Colonic mucosa (tissue), 4 donors: ENCODE measurements around the gene RBM39. TPM values are rescaled to one million over a fixed set of nuclear protein-coding genes. Genes with fewer than 3 reads are reported as not detected.
"Not testable (repeated sequence)": the region's sequence is repeated elsewhere in the genome, so short reads cannot be mapped to it uniquely, and the experiment has no call there.

ENCODE experiments used
- DNase-seq: peaks from one replicate; pipeline ENCODE4 v3.0.0-alpha.2; 2020
- H3K27ac ChIP-seq: fragments of 200-600 bp; one replicate; pipeline ENCODE4 v1.8.0; 2021
- H3K27me3 ChIP-seq: fragments of 200-600 bp; one replicate; pipeline ENCODE4 v1.8.0; 2021
- H3K36me3 ChIP-seq: fragments of 200-600 bp; one replicate; pipeline ENCODE4 v1.8.0; 2021
- H3K4me1 ChIP-seq: fragments of 200-600 bp; one replicate; pipeline ENCODE4 v1.8.0; 2021; ENCODE audit warnings: mild to moderate bottlenecking
- H3K4me3 ChIP-seq: fragments of 200-600 bp; one replicate; pipeline ENCODE4 v1.8.0; 2021
- H3K9ac ChIP-seq, 2 donors: one replicate each; pipeline ENCODE4 v1.7.0; 2013; ENCODE audit warnings: control low read depth in 2 of 2, low read depth in 2 of 2, low read length in 2 of 2
- H3K9me3 ChIP-seq: fragments of 200-600 bp; one replicate; pipeline ENCODE4 v1.8.0; 2021
- intact Hi-C: fragments of 100-400 bp; cut with DNase I; formaldehyde crosslinking; loops from one replicate; pipeline ENCODE4 v1.14.1; 2022
- total RNA-seq, 2 donors: library from RNA; stranded (reverse); fragmentation: NEBNext Ultra II Directional in 1 of 2; extraction: Animal tissue kit (Norgen Biotek cat#: 25700) in 1 of 2; gene quantifications; one replicate each; pipeline ENCODE4 v1.2.1, GENCODE V29; 2021
- TF ChIP-seq, protein P1 (sequence below): fragments of 200-600 bp; IDR thresholded peaks from one replicate; pipeline ENCODE4 v1.8.0; 2022; ENCODE audit warnings: antibody characterized with exemption, mild to moderate bottlenecking
- donor health status: healthy.
- donor health status: DM: no; HTN: no; CAD: no.
- donor health status: DM: no; HTN: no; CAD: no.

The RBM39 gene
- total RNA-seq, 2 donors from 2014 or later: 228 to 248 TPM

DNA sequence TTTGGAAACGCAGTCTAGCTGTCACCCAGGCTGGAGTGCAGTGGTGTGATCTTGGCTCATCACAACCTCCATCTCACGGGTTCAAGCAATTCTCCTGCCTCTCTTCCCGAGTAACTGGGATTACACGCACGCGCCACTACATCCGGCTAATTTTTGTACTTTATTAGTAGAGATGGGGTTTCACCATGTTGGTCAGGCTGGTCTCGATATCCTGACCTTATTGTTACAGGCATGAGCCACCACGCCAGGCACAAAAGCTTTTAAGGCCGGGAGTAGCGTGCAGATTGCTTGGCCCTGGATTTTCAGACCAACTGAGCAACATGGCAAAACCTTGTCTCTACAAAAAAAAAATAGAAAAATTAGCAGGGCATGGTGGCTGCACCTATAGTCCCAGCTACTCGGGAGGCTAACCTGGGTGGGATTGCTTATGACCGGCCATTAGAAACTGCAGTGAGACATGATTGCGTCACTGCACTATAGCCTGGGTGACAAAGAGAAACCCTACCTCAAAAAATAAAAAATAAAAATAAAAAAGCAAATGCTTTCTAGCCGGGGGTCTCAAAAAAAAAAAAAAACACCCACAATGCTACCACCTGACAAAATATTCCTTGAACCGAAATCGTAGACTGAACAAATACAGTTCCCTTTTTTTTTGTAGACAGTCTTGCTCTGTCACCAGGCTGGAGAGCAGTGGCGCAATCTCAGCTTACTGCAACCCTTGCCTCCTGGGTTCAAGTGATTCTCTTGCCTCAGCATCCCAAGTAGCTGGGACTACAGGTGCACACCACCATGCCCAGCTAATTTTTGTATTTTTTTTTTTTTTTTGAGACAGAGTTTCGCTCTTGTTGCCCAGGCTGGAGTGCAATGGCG lies 15.0 kb downstream of the RBM39 start:
- Histone ChIP-seq H3K4me3 (no peak overlapping the region), H3K9ac (no peak overlapping the region), H3K4me1 (no peaks in the 10 kb centered on the region), H3K27ac (no peak overlapping the region), H3K9me3 (no peaks in the 10 kb centered on the region), H3K27me3 (no peaks in the 10 kb centered on the region), H3K36me3 (peaks cover 45% of the 10 kb centered on the region)
- intact Hi-C loops: no loop called here
- no peak for DNase-seq
- TF ChIP-seq, protein P1, sequence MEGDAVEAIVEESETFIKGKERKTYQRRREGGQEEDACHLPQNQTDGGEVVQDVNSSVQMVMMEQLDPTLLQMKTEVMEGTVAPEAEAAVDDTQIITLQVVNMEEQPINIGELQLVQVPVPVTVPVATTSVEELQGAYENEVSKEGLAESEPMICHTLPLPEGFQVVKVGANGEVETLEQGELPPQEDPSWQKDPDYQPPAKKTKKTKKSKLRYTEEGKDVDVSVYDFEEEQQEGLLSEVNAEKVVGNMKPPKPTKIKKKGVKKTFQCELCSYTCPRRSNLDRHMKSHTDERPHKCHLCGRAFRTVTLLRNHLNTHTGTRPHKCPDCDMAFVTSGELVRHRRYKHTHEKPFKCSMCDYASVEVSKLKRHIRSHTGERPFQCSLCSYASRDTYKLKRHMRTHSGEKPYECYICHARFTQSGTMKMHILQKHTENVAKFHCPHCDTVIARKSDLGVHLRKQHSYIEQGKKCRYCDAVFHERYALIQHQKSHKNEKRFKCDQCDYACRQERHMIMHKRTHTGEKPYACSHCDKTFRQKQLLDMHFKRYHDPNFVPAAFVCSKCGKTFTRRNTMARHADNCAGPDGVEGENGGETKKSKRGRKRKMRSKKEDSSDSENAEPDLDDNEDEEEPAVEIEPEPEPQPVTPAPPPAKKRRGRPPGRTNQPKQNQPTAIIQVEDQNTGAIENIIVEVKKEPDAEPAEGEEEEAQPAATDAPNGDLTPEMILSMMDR: no peak

DNA sequence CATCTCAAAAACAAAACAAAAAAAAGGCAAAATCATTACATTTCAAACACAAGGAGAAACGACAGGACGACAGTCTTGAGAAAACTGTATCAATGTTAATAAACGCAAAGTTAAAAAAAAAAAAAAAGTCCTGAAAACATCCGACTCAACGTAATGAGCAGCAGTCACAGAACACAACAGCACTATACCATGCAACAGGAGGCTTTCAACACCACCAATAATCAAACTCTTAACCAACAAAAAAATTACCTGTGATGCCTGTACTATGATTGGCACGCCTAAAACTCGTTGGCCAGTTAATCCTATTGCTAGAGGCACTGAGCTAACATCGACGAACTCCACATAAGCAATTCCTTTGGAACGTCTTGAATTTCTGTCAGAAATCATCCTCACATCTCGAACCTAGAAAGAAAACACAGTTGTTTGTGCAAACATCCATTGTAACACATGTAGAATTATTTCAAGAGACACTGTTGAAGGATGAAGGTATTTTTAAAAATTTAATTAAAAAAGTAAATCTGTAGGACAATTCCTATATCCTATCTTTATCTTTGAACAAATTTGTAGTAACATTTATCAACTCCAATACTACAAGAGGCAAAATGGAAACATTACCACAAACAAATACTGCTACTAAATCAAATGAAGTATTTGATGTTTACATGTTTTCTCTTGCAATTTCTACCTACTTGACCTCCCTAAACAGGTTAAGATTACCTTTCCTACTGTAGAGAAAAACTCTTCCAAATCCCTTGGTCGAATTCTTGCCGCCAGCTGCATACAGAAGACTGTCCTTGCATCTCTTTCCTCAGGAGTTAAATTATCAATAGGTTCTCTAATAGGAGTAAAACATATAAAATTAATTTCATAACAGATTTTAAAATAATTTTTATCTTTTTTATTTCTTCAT lies 17.5 kb downstream of the RBM39 start:
- no peak overlapping the region for H3K9ac ChIP-seq
- no peak for DNase-seq
- H3K9me3 ChIP-seq: no peaks in the 10 kb centered on the region
- H3K27me3 ChIP-seq: no peaks in the 10 kb centered on the region
- no peak overlapping the region for H3K27ac ChIP-seq
- no peaks in the 10 kb centered on the region for H3K4me1 ChIP-seq
- intact Hi-C loops: no loop called here
- TF ChIP-seq, protein P1: no peak
- H3K4me3 ChIP-seq: no peak overlapping the region
- peaks cover 62% of the 10 kb centered on the region for H3K36me3 ChIP-seq

DNA sequence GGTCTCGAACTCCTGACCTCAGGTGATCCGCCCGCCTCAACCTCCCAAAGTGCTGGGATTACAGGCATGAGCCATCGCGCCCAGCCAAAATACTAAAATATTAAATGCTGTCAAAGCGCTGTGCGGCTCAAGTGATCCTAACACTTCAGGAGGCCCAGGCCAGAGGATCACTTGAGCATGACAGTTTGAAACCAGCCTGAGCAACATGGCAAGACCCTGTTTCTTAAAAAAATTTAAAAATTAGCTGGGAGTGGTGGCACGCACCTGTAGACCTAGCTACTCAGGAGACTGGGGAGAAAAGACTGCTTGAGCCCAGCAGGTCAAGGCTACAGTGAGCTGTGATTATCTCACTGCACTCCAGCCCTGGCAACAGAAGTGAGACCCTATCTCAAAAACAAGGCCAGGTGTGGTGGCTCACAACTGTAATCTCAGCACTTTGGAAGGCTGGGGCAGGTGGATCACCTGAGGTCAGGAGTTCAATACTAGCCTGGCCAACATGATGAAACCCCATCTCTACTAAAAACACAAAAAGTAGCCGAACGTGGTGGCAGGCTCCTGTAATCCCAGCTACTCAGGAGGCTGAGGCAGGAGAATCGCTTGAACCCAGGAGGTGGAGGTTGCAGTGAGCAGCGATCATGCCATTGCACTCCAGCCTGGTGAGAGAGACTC lies 18.3 kb downstream of the RBM39 start:
- intact Hi-C loops, H3K27me3 ChIP-seq, H3K4me3 ChIP-seq, H3K4me1 ChIP-seq, DNase-seq, H3K9me3 ChIP-seq, H3K27ac ChIP-seq, H3K9ac ChIP-seq: not testable (repeated sequence)
- H3K36me3 ChIP-seq: peaks cover 62% of the 10 kb centered on the region

DNA sequence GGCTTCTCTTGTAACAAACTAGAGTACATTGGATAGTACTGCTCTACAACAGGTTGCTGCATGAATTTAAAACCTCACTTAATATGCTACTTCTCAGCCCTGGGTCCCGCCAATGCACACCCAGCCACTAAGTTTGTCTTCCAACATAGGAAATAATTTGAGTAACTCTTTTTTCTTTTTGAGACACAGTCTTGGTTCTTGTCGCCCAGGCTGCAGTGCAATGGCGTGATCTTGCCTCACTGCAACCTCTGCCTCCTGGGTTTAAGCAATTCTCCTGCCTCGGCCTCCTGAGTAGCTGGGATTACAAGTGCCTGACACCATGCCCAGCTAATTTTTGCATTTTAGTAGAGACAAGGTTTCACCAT lies 18.8 kb downstream of the RBM39 start:
- H3K4me3 ChIP-seq, DNase-seq, H3K27ac ChIP-seq, H3K9ac ChIP-seq, intact Hi-C loops, H3K4me1 ChIP-seq, H3K9me3 ChIP-seq, H3K27me3 ChIP-seq: not testable (repeated sequence)
- peaks cover 59% of the 10 kb centered on the region for H3K36me3 ChIP-seq

GRCh38 chr20:35721621-35722020 lies 20.4 kb downstream of the RBM39 start:
- Histone ChIP-seq H3K4me3 (no peak overlapping the region), H3K36me3 (peaks cover 63% of the 10 kb centered on the region), H3K27ac (no peak overlapping the region), H3K27me3 (no peaks in the 10 kb centered on the region), H3K4me1 (no peaks in the 10 kb centered on the region), H3K9ac (no peak overlapping the region), H3K9me3 (no peaks in the 10 kb centered on the region)
- no peak for DNase-seq
- intact Hi-C loops: no loop called here
- TF ChIP-seq, protein P1: no peak

DNA sequence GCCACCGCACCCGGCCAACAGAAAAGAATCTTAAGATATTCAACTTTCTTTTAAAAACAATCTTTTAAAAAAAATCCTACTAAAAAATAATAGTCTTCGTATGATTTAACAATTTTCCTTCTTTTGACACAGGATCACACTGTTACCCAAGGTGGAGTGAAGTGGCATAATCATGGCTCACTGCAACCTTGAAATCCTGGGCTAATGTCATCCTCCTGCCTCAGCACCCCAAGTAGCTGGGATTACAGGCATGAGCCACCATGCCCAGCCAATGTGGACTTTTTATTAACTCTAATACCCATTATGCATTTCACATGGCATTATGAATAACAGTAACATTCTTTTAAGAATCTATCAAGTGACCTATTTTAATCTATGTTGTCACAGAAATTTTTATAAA lies 20.8 kb downstream of the RBM39 start:
- TF ChIP-seq, protein P1: no peak
- H3K27ac ChIP-seq: no peak overlapping the region
- H3K9ac ChIP-seq: no peak overlapping the region
- H3K36me3 ChIP-seq: peaks cover 67% of the 10 kb centered on the region
- no peaks in the 10 kb centered on the region for H3K27me3 ChIP-seq
- H3K9me3 ChIP-seq: no peaks in the 10 kb centered on the region
- H3K4me3 ChIP-seq: no peak overlapping the region
- intact Hi-C loops: no loop called here
- no peak for DNase-seq
- H3K4me1 ChIP-seq: no peaks in the 10 kb centered on the region
